K562 (cell line): ENCODE measurements around the gene ATP6V0D1. TPM values are rescaled to one million over a fixed set of nuclear protein-coding genes. Genes with fewer than 3 reads are reported as not detected.
A peak's percentile ranks its signal among the peaks of the same experiment; 100 is the strongest.

Experiments used
- ATF1 ChIP-seq, 2 experiments: fragments of 450-650 bp in 1 of 2; IDR thresholded peaks; 2 replicates each; pipeline ENCODE4 v1.6.1; 2016; ENCODE audit warnings: missing compliant biosample characterization in 1 of 2, missing genetic modification characterization in 1 of 2
- BDP1 ChIP-seq: IDR thresholded peaks from 3 replicates; pipeline ENCODE4 v1.6.1; 2011; ENCODE audit not compliant: insufficient read length, insufficient read depth
- CREM ChIP-seq: IDR thresholded peaks from 2 replicates; pipeline ENCODE4 v1.6.1; 2014; ENCODE audit warnings: antibody characterized with exemption, low read depth
- ETS2 ChIP-seq: IDR thresholded peaks from 2 replicates; pipeline ENCODE4 v1.6.1; 2016; ENCODE audit warnings: borderline replicate concordance, missing genetic modification characterization, mild to moderate bottlenecking, moderate library complexity, missing compliant biosample characterization; ENCODE audit not compliant: poor library complexity, severe bottlenecking
- GABPB1 ChIP-seq: sonication (generic); formaldehyde crosslinking; IDR thresholded peaks from 2 replicates; pipeline ENCODE4 v1.8.0; 2022; ENCODE audit warnings: mild to moderate bottlenecking, missing genetic modification reagents
- JUNB ChIP-seq: fragments of 450-650 bp; formaldehyde crosslinking; conservative IDR thresholded peaks from 2 replicates; pipeline ENCODE4 v1.4.0; 2020; ENCODE audit warnings: mild to moderate bottlenecking
- KDM1A ChIP-seq, 2 experiments: fragments of 450-650 bp; IDR thresholded peaks; 2 replicates each; pipeline ENCODE4 v1.6.1; 2016; ENCODE audit warnings: mild to moderate bottlenecking in 2 of 2
- KLF13 ChIP-seq: fragments of 450-650 bp; IDR thresholded peaks from 2 replicates; pipeline ENCODE4 v1.6.1; 2016; ENCODE audit warnings: missing genetic modification characterization, low read depth, mild to moderate bottlenecking, missing compliant biosample characterization, moderate library complexity, borderline replicate concordance
- MEF2D ChIP-seq: conservative IDR thresholded peaks from 2 replicates; pipeline ENCODE4 v1.6.1; 2016; ENCODE audit warnings: low read depth, missing genetic modification characterization, missing compliant biosample characterization
- MLX ChIP-seq, 2 experiments: fragments of 450-650 bp in 1 of 2; sonication (generic) in 1 of 2; formaldehyde crosslinking; conservative IDR thresholded peaks; 2 replicates each; pipeline versions ENCODE4 v1.4.0 to v1.8.1; 2020 to 2022; ENCODE audit warnings: mild to moderate bottlenecking in 1 of 2, missing genetic modification reagents in 1 of 2
- MXD1 ChIP-seq: fragments of 250-450 bp; sonication (Bioruptor Pico); IDR thresholded peaks from 2 replicates; pipeline ENCODE4 v1.8.0; 2021; ENCODE audit warnings: borderline replicate concordance, mild to moderate bottlenecking, moderate library complexity; ENCODE audit not compliant: poor library complexity, severe bottlenecking
- NFE2L1 ChIP-seq: fragments of 450-650 bp; IDR thresholded peaks from 2 replicates; pipeline ENCODE4 v1.6.1; 2016; ENCODE audit warnings: missing genetic modification characterization, low read depth, mild to moderate bottlenecking, missing compliant biosample characterization, moderate library complexity, borderline replicate concordance
- NKRF ChIP-seq: fragments of 450-650 bp; IDR thresholded peaks from 2 replicates; pipeline ENCODE4 v1.6.1; 2016; ENCODE audit warnings: borderline replicate concordance
- PHF20 ChIP-seq: fragments of 450-650 bp; IDR thresholded peaks from 2 replicates; pipeline ENCODE4 v1.6.1; 2018; ENCODE audit not compliant: partially characterized antibody
- POLR3A ChIP-seq: IDR thresholded peaks from 2 replicates; pipeline ENCODE4 v1.6.1; 2011; ENCODE audit warnings: borderline replicate concordance, mild to moderate bottlenecking, moderate library complexity; ENCODE audit not compliant: insufficient read length, insufficient read depth; ENCODE audit errors: extremely low read depth
- RAD21 ChIP-seq, 2 experiments: fragments of 250-450 bp in 1 of 2; fragments of 450-650 bp in 1 of 2; sonication (Bioruptor Pico) in 1 of 2; formaldehyde crosslinking in 1 of 2; IDR thresholded peaks in 1 of 2; conservative IDR thresholded peaks in 1 of 2; 2 replicates each; pipeline versions ENCODE4 v1.4.0 to v1.8.0; 2020 to 2022; ENCODE audit warnings: mild to moderate bottlenecking in 2 of 2, moderate library complexity in 1 of 2
- RFX7 ChIP-seq: fragments of 250-450 bp; sonication (Bioruptor Pico); IDR thresholded peaks from 2 replicates; pipeline ENCODE4 v1.5.1; 2021; ENCODE audit warnings: mild to moderate bottlenecking
- SMARCA4 ChIP-seq: fragments of 450-650 bp; IDR thresholded peaks from 2 replicates; pipeline ENCODE4 v1.6.1; 2016
- SUPT5H ChIP-seq: fragments of 450-650 bp; IDR thresholded peaks from 2 replicates; pipeline ENCODE4 v1.6.1; 2016
- ZBTB7A ChIP-seq: IDR thresholded peaks from 2 replicates; pipeline ENCODE4 v1.6.1; 2011; ENCODE audit warnings: low read depth, mild to moderate bottlenecking, low read length, moderate library complexity, borderline replicate concordance; ENCODE audit not compliant: control insufficient read depth
- ZNF639 ChIP-seq, 2 experiments: fragments of 200-800 bp in 1 of 2; sonication (Bioruptor generic) in 1 of 2; sonication (generic) in 1 of 2; formaldehyde crosslinking in 1 of 2; IDR thresholded peaks in 1 of 2; conservative IDR thresholded peaks in 1 of 2; 2 replicates each; pipeline versions ENCODE4 v1.5.0 to v1.6.1; 2016 to 2020; ENCODE audit warnings: missing compliant biosample characterization in 1 of 2, missing genetic modification characterization in 1 of 2, missing genetic modification reagents in 1 of 2
- ZNF668 ChIP-seq: fragments of 250-450 bp; sonication (Bioruptor Pico); IDR thresholded peaks from 2 replicates; pipeline ENCODE4 v1.8.0; 2022; ENCODE audit warnings: mild to moderate bottlenecking, inconsistent platforms
- polyA plus RNA-seq, 8 experiments: library from polyadenylated mRNA; depleted of rRNA in 4 of 8; stranded (reverse) in 5 of 8; unstranded in 3 of 8; fragments of >200 nt; fragmentation: Nextera tagmentation in 2 of 8; fragmentation: Illumina TruSeq in 1 of 8; extraction: Ambion mirVana in 2 of 8; extraction: Trizol in 1 of 8; gene quantifications; 2 replicates each; pipeline versions ENCODE4 v1.2.1 to v1.2.3, GENCODE V29; 2011 to 2014; ENCODE audit warnings: inconsistent platforms in 1 of 8, missing spikeins in 1 of 8
- total RNA-seq, 7 experiments: library from RNA; depleted of rRNA in 6 of 7; stranded (reverse); fragments of >200 nt in 6 of 7; fragmentation: Illumina TruSeq in 2 of 7; extraction: Trizol in 2 of 7; gene quantifications; 2 replicates each; pipeline versions ENCODE4 v1.2.1 to v1.2.3, GENCODE V29; 2011 to 2021; ENCODE audit warnings: low replicate concordance in 1 of 7

Gene ATP6V0D1
- total and polyA plus RNA-seq, 9 of the 15 experiments (the other 6 are each of a cell fraction or from before 2014, with no cell fraction given): 23.2 to 69.7 (median 45.6) TPM

- TF ChIP-seq NFE2L1 (tag) (no peak), RFX7 (CRISPR knock-in tag) (no peak), POLR3A (no peak), KDM1A (IDR thresholded peaks at IDR 0.05) (no peak), MLX (CRISPR knock-in tag; conservative IDR thresholded peaks at IDR 0.05) (no peak), CREM (0 out of 2 replicates have a peak, but pooled peaks have one; percentile 18), PHF20 (no peak), RAD21 (CRISPR knock-in tag; conservative IDR thresholded peaks at IDR 0.05 in 1 of 2, IDR thresholded peaks at IDR 0.05 in 1 of 2) (no peak), SUPT5H (no peak), ZBTB7A (peak; percentile 77), MXD1 (CRISPR knock-in tag) (no peak), GABPB1 (CRISPR knock-in tag) (0 out of 2 replicates have a peak, but pooled peaks have one; percentile 23), JUNB (CRISPR knock-in tag) (no peak), KLF13 (no peak), BDP1 (no peak), ZNF668 (CRISPR knock-in tag) (no peak), ETS2 (tag) (no peak), SMARCA4 (no peak), ZNF639 (CRISPR knock-in tag; conservative IDR thresholded peaks at IDR 0.05 in 1 of 2, IDR thresholded peaks at IDR 0.05 in 1 of 2) (no peak), NKRF (no peak), ATF1 (CRISPR knock-in tag; IDR thresholded peaks at IDR 0.05) (no peak), ATF1 (tag; IDR thresholded peaks at IDR 0.05) (0 out of 2 replicates have a peak, but pooled peaks have one; percentile 33), MEF2D (tag) (no peak)
Observed at GRCh38 chr16:67530013-67530939, 49.3 kb upstream of the ATP6V0D1 start (continued).
